GM18861 (cell line): ENCODE measurements around the gene PAFAH2.

Experiments
- ATAC-seq: cut with Tn5 transposase; IDR thresholded peaks from one replicate; pipeline ENCODE4 v1.9.1; 2021; ENCODE audit not compliant: unreplicated experiment

The PAFAH2 gene

DNA sequence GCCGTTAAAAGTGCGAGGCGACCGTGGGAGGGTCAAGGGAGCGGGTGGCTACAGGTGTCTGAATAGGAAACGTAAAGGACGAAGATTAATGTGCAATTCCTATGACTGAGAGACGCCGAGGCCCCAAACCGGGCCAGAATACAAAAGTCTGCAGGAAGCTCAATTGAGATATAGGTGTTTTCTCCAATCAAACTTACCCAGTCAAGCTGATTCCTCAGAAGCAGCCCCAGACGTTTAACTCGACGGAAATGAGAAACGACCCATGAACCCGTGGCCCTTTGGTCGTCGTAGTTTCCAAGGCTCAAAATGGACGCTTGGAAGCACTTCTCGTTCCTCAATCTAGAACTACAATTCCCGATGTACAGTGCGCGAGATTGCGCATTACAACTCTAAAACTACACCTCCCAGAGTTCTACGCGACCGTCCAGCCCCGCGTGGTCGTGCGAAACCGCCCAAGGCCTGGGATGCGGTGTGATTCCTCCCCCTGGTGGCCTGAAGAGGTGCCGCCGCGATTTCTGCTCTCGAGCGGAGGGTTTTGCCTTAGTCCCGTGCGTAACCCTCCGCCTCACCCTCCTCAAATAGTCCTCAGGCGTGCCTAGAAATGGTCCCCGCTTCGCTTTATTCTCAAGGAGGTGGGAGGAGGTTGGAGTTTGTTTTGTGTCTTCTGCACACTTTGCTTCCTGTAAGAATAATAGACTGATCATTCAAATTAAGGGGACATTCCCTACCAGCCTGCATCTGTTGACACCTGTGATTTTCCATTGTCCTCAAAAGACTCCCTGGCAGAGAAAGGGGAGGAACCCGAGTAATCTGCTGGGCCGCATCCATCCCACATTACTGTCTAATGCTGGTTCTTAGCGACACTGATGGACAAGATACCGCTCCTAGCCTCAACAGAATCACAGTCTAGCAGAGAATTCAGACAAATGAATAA lies at the start of gene PAFAH2:
PAFAH2 (minus strand) TSS at position 236 of the 934 bp plus-strand sequence. CDS start 7,247 bp downstream, outside the sequence.
- ATAC-seq = peak; percentile 95

DNA sequence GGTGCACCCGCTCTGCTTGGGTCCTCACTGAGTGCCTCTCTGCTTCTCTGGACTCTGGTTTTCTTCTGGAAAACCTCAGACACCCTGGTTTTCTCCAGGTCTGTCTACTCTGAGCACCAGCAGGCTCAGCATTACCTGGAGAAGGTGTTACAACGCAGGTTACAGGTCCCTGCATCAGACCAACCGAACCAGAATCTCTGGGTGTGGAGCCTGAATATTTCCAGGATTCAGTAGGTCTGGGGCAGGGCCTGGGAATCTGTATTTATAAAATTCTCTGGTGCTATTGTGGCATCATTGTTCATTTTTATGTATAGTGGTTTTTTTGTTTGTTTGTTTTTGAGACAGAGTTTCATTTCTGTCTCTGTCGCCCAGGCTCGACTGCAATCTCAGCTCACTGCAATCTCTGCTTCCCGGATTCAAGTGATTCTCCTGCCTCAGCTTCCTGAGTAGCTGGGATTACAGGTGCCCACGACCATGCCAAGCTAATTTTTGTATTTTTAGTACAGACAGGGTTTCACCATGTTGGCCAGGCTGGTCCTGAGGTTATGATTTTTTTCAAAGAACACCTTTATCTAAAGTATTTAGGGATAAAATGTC lies 49.5 kb upstream of the PAFAH2 start:
- ATAC-seq = no peak

DNA sequence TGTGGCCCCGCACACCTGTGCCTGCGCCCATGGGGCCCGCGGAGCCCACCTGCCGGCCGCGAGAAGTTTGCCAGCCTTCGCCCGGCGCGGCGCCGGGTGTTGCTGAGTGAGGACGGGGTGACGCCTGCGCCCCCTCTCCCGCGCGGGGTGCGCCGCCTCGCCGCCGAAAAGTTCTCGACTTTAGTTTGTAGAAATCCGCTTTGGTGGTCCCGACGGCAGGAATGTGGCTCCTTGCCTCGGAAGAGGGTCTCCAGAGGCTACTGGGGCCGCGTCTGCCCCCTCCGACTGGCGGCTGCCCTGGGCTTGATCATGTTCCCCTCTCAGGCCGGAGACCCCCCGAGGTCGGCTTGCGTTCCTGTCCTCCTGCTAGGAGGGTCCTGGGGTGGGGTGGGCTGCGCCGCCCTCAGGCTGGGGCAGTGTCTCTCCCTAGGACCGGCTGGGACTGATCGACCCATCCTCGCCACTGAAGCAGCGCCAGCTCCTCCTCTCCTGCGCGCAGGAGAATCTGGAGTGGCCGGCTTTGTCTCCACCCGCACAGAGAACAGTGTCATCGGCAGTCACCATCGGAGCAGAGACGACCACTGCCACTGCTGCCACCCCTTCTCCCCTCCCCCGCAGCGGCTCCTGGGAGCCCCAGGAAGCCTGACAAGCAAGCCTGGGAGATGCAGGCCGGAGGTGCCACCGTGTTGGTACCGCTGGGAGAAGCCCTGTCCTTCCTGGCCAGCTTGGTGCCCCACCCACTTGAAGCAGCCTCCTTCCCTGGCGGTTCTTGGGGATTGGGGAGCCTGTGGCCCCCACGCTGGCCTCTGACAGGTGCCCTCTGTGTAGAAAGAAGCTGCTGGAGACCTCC lies 48.6 kb upstream of the PAFAH2 start:
- no peak for ATAC-seq

DNA sequence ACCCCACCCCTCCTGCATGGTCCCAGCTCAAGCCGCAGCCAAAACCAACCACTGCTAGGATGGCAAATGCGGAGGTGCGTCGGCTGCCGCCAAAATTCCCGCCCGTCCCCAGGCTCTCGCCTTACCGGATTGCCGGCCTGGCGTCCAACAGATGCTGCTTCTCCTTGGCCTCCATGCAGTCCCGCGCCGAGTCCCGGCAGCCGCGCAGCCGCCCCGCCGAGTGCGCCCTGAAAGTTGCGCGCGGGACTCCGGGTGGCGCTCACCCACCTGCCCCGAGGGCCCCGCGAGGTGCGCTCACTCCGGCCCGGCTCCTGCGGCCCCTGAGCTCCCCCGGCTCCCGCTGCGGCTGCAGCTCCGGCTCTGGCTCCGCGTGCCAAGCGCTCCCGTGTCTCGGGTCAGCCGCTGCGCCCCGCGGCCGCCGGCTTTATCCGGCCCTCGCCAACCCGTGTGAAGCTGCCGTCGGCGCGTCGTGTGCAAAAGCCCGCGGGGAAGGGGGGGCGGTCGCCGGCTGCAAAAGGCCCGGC lies 47.9 kb upstream of the PAFAH2 start, which contains the start of gene SLC30A2:
SLC30A2 (minus strand) TSS at position 397 of the 524 bp plus-strand sequence; CDS start at position 175, 222 bp downstream.
- ATAC-seq = no peak

DNA sequence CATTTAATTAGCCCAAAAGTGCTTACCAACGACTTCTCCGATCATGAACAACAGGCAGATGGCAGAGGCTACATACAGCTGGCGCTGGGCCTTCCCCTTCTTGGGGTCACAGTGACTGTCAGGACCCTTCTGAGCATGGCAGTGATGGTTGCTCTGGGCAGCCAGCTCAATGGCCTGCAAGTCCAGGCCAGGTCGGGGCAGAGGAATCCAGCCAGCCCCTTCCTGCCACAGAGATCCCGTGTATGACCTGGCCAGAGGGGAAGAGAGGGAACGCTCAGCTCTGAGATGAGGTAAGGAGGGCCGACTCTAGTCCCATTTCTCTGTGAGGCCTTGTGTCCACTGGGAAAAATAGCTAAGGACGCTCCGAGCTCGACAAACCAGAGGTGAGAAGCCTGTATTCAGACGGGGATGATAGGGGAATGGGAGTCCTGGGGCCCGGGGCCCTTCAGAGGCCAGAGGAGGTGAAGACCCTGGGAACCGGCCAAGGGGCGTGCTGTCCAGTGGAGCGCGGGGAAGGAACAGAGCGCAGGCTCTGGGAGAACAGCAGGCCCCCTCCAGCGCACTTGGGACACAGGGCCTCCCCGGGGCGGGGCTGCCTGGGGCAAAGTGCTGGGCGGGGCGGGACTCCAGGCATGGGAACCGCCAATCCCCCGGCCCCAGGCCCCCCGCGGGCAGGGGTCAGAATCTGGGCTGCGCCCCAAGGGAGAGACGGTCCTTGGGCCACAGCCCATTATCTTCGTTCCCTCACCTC lies 47.3 kb upstream of the PAFAH2 start:
- ATAC-seq = no peak

DNA sequence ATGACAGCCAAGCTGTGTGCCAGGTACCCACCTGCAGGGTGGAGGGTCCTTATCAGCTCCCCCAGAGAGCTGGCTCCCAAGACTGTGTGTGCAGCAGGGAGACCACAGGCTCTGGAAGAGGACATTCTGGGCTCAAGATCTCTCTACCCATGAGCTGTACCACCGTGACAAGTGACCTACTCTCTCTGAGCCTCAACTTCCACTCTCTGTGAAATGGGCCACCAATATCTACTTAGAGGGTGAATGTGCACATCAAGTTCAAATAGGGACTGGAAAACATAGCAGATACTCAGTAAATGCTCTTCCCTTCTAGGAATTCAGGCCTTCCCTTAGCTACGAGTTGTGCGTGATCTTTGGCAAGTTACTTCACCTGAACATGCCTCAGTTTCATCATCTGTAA lies 46.6 kb upstream of the PAFAH2 start:
- ATAC-seq = no peak

DNA sequence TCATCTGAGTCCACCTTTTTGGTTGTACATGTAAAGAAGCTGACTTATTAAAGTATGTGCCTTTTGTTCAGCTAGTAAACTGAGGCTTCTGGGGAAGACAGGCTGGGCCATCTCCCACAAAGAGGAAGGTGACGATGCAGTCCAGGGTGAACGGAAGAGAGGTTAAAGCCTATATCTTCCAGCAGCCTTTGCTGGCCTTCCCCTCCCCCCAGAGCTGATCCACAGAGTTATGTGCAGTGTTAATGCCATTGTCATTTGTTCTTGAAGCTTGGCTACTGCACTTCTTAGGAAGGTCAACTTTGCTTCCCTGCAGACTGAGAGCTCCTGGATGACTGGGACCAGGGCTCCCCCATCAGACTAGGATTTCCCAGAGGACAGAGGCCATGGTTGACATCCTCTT lies 45.9 kb upstream of the PAFAH2 start:
- no peak for ATAC-seq

DNA sequence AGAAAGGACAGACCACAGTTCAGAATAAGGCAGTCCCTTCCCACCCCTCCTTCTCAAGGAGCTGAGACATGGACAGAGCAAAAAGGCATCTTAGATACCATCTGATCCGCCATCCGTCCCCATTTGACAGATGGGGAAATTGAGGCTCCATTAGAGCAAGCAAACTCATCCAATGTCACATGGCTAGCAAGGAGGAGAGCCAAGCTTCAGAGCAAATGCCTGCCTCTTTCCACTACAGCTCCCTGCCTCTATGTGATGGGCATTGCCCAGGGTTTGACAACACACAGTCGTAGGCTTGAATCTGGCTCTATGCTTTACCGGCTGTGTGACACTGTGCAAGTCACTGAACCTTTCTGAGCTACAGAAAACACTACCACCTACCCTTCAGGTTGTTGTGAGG lies 44.1 kb upstream of the PAFAH2 start:
- no peak for ATAC-seq

DNA sequence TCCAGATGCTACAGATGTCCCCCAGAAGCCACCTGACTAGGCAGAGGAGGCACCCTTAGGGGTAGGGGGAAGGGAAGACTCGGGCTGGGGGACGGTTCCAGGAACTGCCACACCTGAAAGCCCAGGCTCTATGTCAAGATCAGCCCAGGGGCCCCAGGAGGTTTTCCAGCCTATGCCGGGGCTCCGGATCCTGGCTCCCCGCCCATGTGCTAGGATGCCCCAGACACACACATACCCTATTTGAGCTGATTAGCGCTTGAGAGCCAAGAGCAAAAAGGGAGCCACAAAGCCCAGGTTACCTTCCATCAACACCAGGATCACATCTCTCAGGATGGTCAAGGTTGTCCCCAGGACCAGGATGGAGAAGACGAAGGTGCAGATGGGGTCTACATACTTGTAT lies 43.5 kb upstream of the PAFAH2 start:
- ATAC-seq = no peak

DNA sequence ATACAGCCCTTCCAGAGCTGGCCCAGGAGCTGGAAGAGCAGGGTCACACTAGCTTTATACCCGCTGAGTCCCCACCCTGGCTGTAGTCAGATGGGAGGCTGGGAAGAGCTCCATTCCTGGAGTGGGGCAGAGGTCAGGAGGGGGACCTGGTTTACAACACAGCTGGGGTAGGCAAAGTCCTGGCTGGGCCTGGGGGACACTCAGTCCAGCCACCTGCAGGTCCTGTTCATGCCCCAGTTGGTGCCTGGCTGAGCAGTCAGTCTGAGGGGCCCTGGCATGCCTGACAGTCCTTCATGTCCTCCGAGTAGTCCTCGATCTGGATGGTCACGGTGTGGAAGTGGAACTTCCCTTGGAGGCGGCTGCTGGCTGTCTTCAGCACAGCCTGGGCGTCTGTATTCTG lies 41.0 kb upstream of the PAFAH2 start:
- no peak for ATAC-seq

DNA sequence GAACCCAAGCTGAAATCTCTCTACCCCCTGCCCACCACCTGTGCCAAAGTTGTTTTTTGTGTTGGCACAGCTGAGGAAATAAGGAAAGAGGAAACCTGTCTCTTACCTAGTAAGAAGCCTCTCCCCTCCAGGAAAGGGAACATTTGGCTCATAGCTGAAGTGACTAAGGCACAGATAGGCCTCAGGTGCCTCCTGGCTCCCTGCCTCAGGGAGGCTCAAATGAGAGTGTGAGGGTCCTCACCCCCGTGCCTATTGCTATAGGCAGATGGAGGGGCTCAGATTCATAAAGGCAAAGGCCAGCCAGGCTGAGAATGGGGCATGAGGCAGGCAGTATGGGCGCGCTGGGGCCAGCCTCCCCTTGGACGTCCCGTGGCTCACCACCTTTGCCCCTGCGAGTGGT lies 40.6 kb upstream of the PAFAH2 start:
- no peak for ATAC-seq

DNA sequence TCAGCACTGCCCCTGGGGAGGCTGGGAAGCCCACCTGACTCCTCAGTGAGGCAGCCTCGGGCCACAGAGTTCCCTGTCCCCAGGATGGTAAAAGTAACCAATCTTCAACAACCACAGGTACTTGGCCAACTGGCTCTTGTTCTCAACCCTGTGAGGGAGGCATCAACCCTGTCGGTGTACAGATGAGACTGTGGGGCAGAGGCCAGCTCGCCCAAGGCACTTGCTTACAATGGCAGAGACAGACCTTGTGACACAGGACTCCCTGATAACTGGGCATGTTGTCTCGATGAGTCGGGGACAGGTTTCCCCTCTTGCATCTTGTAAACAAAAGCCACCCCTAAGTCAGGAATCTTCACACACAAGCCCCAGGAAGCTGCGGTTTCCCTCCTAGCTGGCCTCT lies 40.0 kb upstream of the PAFAH2 start:
- no peak for ATAC-seq

DNA sequence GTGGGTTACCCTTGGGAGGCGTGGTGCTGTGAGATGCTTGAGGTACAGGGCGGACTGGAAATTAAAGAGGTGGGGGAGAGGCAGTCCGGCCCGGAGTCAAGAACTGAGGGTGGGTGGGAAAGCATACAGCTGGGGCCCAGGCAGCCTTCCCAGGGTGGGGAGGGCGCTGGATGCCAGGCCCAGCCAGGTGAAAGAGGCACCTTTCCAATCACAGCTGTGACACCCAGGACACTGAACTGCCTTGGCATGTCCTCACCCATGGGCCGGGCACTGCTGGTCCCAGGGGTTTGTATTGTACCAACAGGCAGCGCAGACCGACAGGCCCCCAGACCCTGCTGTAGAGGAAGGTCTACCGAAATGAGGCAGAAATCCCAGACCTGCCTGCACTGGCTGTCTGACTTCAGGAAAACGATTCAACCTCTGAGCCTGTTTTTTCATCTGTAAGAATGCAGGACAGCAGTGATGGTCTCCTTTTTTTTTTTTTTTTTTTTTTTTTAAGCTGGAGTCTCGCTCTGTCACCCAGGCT lies 39.0 kb upstream of the PAFAH2 start:
- no peak for ATAC-seq

DNA sequence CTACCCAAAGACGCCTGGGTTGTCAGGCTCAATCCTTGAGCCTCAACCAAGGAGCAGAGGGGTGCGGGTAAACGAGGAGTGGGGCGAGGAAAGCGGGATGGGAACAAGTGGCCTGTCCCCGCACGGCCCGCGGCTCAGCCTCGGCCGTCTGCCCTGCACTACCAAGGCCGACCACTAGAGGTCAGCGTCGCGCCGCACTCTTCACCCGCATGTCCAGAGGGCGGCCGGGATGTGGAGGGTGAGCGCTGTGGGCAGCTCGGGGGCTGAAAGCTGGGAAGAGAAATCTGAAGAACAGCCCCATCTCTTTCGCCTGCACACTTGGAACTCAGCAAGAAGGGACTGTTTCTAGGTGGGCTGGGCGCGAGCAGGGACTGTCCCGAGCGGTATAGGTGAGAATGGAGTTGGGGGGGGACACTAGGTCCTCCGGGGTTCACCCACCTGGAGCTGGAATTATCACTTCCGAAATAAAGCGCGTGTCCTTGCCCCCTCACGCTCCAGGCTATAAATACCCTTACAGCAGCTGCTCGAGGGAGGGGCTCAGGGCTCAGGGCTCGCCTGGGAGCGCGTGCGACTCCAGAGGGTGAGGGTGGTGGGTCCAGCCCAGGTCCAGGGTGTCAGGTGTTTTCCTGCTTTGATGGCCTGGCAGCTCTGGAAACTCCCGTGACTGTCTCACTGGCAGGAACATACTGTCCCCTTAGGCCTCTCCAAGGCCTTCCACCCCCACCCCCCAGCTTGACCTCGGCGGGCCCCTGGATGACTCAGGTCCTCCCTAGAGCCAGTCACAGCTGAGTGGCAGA lies 38.3 kb upstream of the PAFAH2 start:
- ATAC-seq = peak; percentile 55

DNA sequence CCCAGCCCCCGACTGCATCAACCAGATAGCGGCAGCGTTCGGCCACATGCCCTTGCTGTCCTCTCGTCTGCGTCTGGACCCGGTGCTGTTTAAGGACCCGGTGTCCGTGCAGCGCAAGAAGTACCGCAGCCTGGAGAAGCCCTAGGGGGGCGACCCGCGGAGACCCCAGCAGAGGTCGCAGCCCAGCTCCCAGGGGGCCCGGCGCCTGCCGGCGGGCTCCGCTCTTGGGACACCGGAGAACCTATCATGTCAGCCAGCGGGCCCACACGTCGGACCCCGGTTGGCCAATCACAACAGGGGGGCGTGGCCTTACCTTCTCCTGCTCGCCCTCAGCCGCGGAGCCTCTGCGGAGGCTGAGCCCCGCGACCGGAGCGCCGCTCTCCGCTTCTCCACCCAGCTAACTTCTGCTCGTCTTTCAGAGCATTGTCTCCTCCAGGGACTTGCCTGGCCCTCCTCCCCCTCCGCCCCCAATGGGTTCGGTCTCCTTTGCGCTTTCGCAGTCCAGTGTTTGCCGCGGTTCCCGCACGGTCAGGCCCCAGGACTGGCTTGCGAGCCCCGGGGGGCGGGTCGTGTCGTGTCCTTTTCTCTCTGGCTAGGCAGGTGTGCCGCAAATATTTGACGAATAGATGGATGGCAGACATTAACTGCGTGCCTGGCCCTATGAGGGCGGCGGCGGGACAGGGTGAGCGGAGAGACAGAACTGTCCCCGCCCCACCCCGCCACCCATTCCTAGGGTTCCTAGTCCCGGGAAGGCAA lies 37.5 kb upstream of the PAFAH2 start:
- peak; percentile 74 for ATAC-seq

DNA sequence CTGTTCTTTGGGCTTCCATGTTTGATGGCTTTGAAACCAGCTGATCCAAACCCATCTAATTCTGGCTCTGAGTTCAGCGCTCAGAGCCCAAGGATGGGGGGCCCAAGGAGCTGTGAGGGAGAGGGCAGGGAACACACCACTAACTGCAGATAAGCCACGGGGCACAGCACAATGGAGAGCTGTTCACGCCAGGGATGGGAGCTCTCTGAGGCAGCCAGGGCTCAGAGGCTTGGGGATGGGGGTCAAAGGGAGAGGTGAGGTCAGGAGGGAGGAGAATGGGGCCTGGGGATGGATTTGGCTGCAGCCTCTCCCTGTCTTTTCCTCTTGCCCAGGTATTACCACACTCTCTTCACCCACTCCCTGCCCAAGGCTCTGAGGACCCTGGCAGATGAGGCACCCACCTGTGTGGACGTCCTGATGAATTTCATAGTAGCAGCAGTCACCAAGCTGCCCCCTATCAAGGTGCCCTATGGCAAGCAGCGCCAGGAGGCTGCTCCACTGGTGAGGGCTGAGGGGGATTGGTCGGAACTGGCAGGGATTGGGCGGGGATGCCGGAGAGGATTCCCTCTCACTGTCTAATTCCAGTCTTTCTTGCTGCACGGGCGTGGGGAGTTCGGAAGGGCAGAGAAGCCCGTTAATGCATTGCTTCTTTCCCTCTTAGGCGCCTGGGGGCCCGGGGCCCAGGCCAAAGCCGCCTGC lies 36.8 kb upstream of the PAFAH2 start:
- ATAC-seq = no peak

DNA sequence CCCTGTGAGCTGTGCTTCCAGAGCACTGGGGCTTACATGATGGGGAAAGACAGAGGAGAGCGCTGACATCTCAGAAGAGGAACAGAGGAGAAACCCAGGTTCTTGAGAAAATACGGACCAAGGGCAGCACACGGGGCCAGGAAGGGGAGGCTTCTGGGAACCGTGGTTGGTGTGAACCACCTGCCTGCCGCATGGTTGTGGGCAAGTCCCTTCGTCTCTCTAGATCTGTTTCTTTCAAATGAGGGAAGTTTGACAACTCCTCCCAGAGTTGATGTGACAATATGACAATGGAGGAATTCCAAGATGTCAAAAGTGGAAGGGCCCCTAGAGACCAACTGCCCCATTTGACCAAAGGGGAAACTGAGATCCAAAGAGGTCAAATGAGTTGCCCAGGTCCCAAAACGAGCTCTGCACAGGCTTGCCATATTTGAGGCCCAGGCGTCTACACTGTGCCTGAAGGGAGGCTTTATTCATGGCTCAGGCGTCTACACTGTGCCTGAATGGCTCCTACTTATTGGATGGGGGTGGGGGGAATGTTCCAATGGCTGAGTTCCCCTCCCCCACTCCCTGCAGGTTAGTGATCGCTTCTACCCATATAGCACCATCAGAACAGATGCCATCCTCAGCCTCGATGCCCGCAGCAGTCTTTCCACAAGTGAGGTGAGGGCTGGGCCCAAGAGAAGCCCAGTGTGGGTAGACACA lies 34.9 kb upstream of the PAFAH2 start:
- ATAC-seq = no peak
